Measurements from ENCODE around the gene ARID3A. TPM values are rescaled to one million over a fixed set of nuclear protein-coding genes. Genes with fewer than 3 reads are reported as not detected.

Gene ARID3A
- total and polyA plus RNA-seq, 2 of the 13 experiments (the other 11 are each of a cell fraction or from before 2014, with no cell fraction given), result 71.3 to 77.9 TPM

DNA sequence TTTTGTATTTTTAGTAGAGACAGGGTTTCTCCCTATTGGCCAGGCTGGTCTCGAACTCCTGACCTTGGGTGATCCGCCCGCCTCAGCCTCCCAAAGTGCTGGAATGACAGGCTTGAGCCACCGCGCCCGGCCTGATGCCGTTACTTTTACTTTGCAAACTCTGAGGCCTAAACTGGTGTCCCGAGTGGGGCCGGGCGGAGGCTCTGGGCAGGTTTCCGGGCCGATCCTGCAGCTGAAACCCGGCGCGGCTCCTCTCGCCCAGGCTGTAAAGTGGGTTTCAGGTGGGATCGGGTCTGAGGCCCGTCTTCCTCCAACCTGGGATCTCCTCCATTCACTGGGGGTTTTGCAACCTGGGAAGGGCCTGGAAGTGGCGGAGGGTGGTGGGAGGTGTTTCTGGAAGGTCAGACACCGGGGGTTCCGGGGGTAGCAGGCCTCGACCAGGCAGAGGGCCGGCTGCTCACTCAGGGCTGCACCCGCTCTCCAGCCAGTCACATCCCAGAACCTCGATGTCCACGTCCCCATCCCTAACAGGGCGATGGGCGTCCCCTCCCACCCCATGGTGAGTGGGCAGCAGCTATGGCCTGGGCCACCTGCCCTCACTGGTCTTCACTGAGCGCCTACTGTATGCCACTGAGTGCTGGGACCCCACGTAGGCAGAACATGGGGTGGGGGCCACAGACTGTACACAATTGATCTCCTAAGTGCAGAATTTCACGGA is 37.0 kb downstream of the ARID3A start:
- H3K27ac ChIP-seq (ENCODE audit: extremely low read length, insufficient read depth, low read length), result peak overlapping the region; percentile 38
- intact Hi-C loops (cut with micrococcal nuclease; ENCODE audit: unreplicated experiment), result no loop called here
- H3K9ac ChIP-seq (ENCODE audit: insufficient read depth, low read depth, low read length), result no peak overlapping the region
- peak; percentile 0; the same call in 1 of the 2 replicates for TF ChIP-seq GATAD2A (CRISPR knock-in tag; IDR thresholded peaks at IDR 0.05)
- peak; percentile 61 for TF ChIP-seq AGO2 (optimal IDR thresholded peaks at IDR 0.05; ENCODE audit: low read depth, low read length)
- TF ChIP-seq ZKSCAN1 (IDR thresholded peaks at IDR 0.05; ENCODE audit: low read length), result no peak
- TF ChIP-seq HMG20B (CRISPR knock-in tag; conservative IDR thresholded peaks at IDR 0.05), result no peak
- TF ChIP-seq SP2 (CRISPR knock-in tag; IDR thresholded peaks at IDR 0.05), result no peak
- 0 out of 2 replicates have a peak, but pooled peaks have one; percentile 2 for TF ChIP-seq ZNF362 (CRISPR knock-in tag; IDR thresholded peaks at IDR 0.05; ENCODE audit: borderline replicate concordance)
- no peak for TF ChIP-seq SP4 (CRISPR knock-in tag; IDR thresholded peaks at IDR 0.05)
- no peak for TF ChIP-seq SRSF4 (IDR thresholded peaks at IDR 0.05; ENCODE audit: low read depth, low read length, poor library complexity, severe bottlenecking)
- peak; percentile 51 for TF ChIP-seq RBFOX2 (IDR thresholded peaks at IDR 0.05; ENCODE audit: low read depth, low read length)
- TF ChIP-seq, protein P1, sequence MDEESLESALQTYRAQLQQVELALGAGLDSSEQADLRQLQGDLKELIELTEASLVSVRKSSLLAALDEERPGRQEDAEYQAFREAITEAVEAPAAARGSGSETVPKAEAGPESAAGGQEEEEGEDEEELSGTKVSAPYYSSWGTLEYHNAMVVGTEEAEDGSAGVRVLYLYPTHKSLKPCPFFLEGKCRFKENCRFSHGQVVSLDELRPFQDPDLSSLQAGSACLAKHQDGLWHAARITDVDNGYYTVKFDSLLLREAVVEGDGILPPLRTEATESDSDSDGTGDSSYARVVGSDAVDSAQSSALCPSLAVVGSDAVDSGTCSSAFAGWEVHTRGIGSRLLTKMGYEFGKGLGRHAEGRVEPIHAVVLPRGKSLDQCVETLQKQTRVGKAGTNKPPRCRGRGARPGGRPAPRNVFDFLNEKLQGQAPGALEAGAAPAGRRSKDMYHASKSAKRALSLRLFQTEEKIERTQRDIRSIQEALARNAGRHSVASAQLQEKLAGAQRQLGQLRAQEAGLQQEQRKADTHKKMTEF (CRISPR knock-in tag; IDR thresholded peaks at IDR 0.05), result no peak
- no peak for TF ChIP-seq ATF7 (IDR thresholded peaks at IDR 0.05)
- no peak for TF ChIP-seq ATF7 (CRISPR knock-in tag; IDR thresholded peaks at IDR 0.05)
- TF ChIP-seq ZNF460 (CRISPR knock-in tag; IDR thresholded peaks at IDR 0.05; ENCODE audit: borderline replicate concordance), result no peak
- TF ChIP-seq, protein P2, sequence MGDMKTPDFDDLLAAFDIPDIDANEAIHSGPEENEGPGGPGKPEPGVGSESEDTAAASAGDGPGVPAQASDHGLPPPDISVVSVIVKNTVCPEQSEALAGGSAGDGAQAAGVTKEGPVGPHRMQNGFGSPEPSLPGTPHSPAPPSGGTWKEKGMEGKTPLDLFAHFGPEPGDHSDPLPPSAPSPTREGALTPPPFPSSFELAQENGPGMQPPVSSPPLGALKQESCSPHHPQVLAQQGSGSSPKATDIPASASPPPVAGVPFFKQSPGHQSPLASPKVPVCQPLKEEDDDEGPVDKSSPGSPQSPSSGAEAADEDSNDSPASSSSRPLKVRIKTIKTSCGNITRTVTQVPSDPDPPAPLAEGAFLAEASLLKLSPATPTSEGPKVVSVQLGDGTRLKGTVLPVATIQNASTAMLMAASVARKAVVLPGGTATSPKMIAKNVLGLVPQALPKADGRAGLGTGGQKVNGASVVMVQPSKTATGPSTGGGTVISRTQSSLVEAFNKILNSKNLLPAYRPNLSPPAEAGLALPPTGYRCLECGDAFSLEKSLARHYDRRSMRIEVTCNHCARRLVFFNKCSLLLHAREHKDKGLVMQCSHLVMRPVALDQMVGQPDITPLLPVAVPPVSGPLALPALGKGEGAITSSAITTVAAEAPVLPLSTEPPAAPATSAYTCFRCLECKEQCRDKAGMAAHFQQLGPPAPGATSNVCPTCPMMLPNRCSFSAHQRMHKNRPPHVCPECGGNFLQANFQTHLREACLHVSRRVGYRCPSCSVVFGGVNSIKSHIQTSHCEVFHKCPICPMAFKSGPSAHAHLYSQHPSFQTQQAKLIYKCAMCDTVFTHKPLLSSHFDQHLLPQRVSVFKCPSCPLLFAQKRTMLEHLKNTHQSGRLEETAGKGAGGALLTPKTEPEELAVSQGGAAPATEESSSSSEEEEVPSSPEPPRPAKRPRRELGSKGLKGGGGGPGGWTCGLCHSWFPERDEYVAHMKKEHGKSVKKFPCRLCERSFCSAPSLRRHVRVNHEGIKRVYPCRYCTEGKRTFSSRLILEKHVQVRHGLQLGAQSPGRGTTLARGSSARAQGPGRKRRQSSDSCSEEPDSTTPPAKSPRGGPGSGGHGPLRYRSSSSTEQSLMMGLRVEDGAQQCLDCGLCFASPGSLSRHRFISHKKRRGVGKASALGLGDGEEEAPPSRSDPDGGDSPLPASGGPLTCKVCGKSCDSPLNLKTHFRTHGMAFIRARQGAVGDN (CRISPR knock-in tag; IDR thresholded peaks at IDR 0.05), result peak; percentile 1; the same call in 1 of the 2 replicates
- no TSS peak for BruUV-seq (replicated peaks)
- FAIRE-seq, result no peak
- H2AFZ ChIP-seq (ENCODE audit: low read length), result no peak overlapping the region
- H3K9me3 ChIP-seq (ENCODE audit: low read length), result no peaks in the 10 kb centered on the region
- CTCF ChIA-PET (ENCODE audit: low intra/inter-chr PET ratio, low total read pairs), result interaction anchor here (1.8 kb wide), 1 partner anchor 41 kb away, joined by 4 read pairs; no protein-coding TSS in a partner anchor
- POLR2A ChIA-PET, result interaction anchor here (1.2 to 4.6 kb wide), 4 partner anchors 8 to 39 kb away, joined by 6 to 49 read pairs (median 23); no protein-coding TSS in a partner anchor
- no peak for ATAC-seq
- H3K79me2 ChIP-seq (ENCODE audit: insufficient read depth, low read length), result peaks cover 33% of the 10 kb centered on the region
- H3K27me3 ChIP-seq (ENCODE audit: control insufficient read depth in 1 of 2, insufficient read depth in 2 of 2, low read length in 2 of 2), result no peaks in the 10 kb centered on the region
- H3K36me3 ChIP-seq (replicated peaks in 1 of 2; ENCODE audit: control insufficient read depth in 1 of 2, insufficient read depth in 2 of 2, low read length in 2 of 2), result peaks cover 23 to 62% of the 10 kb centered on the region in 2 experiments; a peak in 4 of 5 replicates
- no peak for DNase-seq (ENCODE audit: low spot score)
- H3K4me1 ChIP-seq (ENCODE audit: insufficient read depth, low read length), result peaks cover 51% of the 10 kb centered on the region
- no peak overlapping the region for H3K4me2 ChIP-seq (ENCODE audit: low read depth, low read length)
- WGBS (ENCODE audit: low lambda C conversion rate), result 93% methylated on average over 31 of the region's 31 CpGs
- H4K20me1 ChIP-seq (ENCODE audit: insufficient read depth, low read length), result no peaks in the 10 kb centered on the region
- in situ Hi-C loops (cut with HindIII; ENCODE audit: extremely low pct_ligation_motif_present, low pct_unique_long_range_greater_than_20kb), result loop anchor here (5.0 kb wide), 1 partner anchor 36 kb away; the partner anchor contains the start of gene ARID3A
- H3K4me3 ChIP-seq (replicated peaks in 1 of 3; ENCODE audit: insufficient read depth in 1 of 3, low read depth in 2 of 3, low read length in 3 of 3), result no peak overlapping the region

All from HepG2 (cell line).